ENCODE measurements around the gene CYBA.

CYBA gene

DNA sequence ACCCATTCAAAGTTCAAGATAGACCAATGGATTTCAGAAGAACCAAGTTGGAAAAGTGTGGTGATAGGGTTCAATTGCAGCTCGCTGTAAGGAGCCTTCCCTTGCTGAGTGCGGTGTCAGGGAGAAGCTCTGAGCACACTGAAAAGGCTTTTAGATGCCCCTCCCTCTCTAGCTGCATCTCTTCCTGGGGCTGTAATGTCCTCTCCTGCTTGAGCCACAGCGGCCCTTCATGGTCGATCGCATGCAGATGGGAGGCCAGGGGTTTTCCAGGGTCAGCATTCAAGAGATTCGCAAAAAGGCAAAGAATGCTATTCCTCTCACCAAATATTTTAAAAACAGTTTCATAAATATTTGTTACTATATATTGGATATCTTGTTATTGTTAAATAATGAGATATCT is 56.9 kb downstream of the CYBA start:
- DNase-seq (ENCODE audit: low read depth in 3 of 3): no peak

DNA sequence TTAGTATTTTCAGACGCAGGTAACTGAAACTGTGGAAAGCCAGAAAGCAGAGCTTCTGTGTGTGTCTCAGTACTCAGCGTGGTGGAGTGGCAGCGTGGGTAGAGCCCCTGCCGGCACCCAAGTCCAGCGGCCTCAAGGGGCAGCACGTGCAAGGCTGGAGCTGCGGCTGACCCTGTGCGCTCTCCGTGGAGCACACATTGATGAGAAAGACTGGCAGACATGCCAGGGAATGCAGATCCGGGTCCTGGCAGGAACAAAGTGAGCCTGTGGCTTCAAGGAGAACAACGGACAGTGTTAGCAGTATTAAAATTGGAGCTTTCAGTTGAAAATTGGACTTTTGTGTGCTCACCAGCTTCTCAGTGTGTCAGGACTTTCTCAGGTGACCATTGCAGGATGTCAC is 57.4 kb downstream of the CYBA start:
- no peak for DNase-seq (ENCODE audit: low read depth in 3 of 3)

Measured in stimulated activated CD4-positive, alpha-beta T cell treated with anti-CD3 and anti-CD28 coated beads, TNF-alpha, amount 100 ng/mL, for 4 hours (primary cell).